SU-DHL-6 (cell line): ENCODE data around the gene COL23A1.

Experiments used
- EZH2phosphoT487 ChIP-seq: fragments of 200-600 bp; sonication (generic), shearing (Covaris generic); conservative IDR thresholded peaks from 2 replicates; pipeline ENCODE4 v1.6.1; 2018; ENCODE audit warnings: mild to moderate bottlenecking, antibody characterized with exemption, low read length, moderate library complexity, mixed read lengths
- TF ChIP-seq, protein P1 (sequence below): fragments of 200-600 bp; sonication (generic); IDR thresholded peaks from one replicate; pipeline ENCODE4 v1.5.1; 2017; ENCODE audit warnings: antibody characterized with exemption, mild to moderate bottlenecking, low read length, moderate library complexity; ENCODE audit not compliant: insufficient read depth, poor library complexity, severe bottlenecking

DNA sequence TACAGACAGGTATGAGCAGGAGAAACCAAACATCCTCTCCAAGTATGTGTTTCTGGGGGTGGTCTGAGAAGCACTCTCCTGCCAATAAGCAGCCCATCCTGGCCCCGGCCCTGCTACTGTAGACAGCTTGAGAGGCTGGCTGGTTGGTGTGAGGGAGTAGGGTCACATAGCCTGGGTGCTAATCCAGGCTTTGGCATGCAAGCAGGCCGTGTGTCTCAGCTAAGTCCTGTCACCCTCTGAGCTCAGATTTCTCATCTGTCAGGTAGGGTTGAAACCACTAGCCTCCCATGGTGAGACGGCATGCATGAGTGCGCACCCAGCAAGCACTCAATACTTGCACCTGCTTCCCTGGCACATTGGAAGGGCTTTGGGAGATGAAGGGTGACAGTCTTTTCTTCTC lies 307.8 kb downstream of the COL23A1 start:
- TF ChIP-seq, protein P1, sequence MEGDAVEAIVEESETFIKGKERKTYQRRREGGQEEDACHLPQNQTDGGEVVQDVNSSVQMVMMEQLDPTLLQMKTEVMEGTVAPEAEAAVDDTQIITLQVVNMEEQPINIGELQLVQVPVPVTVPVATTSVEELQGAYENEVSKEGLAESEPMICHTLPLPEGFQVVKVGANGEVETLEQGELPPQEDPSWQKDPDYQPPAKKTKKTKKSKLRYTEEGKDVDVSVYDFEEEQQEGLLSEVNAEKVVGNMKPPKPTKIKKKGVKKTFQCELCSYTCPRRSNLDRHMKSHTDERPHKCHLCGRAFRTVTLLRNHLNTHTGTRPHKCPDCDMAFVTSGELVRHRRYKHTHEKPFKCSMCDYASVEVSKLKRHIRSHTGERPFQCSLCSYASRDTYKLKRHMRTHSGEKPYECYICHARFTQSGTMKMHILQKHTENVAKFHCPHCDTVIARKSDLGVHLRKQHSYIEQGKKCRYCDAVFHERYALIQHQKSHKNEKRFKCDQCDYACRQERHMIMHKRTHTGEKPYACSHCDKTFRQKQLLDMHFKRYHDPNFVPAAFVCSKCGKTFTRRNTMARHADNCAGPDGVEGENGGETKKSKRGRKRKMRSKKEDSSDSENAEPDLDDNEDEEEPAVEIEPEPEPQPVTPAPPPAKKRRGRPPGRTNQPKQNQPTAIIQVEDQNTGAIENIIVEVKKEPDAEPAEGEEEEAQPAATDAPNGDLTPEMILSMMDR = no peak
- no peak for TF ChIP-seq EZH2phosphoT487
